Adipocyte (in vitro differentiated cells): ENCODE data around the gene BBX.

ENCODE experiments used
- DNase-seq: peaks from one replicate; pipeline ENCODE4 v3.0.0-alpha.2; 2015; ENCODE audit warnings: low read depth
- H3K27me3 ChIP-seq: replicated peaks from 2 replicates; pipeline ENCODE4 v1.7.0; 2013; ENCODE audit warnings: mild to moderate bottlenecking, low read length, moderate library complexity; ENCODE audit not compliant: control insufficient read depth, insufficient read depth
- H3K36me3 ChIP-seq: 2 replicates; pipeline ENCODE4 v1.7.0; 2013; ENCODE audit warnings: low read length, mild to moderate bottlenecking, moderate library complexity; ENCODE audit not compliant: control insufficient read depth, insufficient read depth, severe bottlenecking
- H3K4me1 ChIP-seq: 2 replicates; pipeline ENCODE4 v1.7.0; 2013; ENCODE audit warnings: mild to moderate bottlenecking, low read length, moderate library complexity; ENCODE audit not compliant: control insufficient read depth, insufficient read depth
- H3K4me3 ChIP-seq: 2 replicates; pipeline ENCODE4 v1.7.0; 2013; ENCODE audit warnings: mild to moderate bottlenecking, low read length, moderate library complexity
- H3K9ac ChIP-seq: 2 replicates; pipeline ENCODE4 v1.7.0; 2013; ENCODE audit warnings: mild to moderate bottlenecking, low read length, moderate library complexity
- H3K9me3 ChIP-seq: 2 replicates; pipeline ENCODE4 v1.7.0; 2013; ENCODE audit warnings: mild to moderate bottlenecking, low read length, moderate library complexity; ENCODE audit not compliant: control insufficient read depth

Gene BBX

DNA sequence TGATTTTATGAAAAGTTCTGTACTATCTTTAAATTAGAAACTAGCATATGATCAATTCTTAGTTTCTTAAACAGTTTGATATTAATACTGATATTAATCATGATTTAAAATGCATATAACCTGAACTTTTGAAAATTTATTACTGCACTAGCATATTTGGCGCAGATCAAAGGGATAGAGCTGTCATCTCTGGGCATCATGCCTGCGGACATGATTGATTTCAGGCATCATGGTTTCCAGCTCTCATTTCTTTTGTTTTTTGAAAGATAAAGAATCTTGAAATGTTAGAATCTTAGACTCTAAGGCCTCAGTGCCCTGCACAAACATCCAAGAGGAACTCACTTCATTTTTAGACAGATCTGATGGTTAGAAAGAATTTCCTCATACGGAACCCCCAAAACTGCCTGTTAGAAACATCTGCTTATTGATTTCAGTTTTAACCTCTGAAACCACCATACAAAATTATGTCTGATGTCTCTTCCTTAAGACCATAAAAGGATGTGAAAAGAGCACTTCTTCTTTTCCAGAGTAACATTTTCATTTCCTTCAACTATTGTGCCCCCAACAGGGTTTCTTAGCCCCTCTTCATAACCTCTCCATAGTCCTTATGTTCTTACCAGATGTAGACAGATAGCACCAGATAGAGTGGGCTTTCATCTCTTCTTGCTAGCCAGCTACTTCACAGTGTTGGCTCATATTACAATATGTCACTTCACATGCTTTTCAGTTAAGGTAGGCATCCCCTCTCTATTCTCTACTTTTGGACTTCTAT, 110.8 kb downstream of the BBX start:
- no peak overlapping the region for H3K4me3 ChIP-seq
- H3K9ac ChIP-seq, result no peak overlapping the region
- H3K4me1 ChIP-seq, result peaks cover 5% of the 10 kb centered on the region
- no peaks in the 10 kb centered on the region for H3K36me3 ChIP-seq
- DNase-seq, result no peak
- H3K27me3 ChIP-seq, result no peaks in the 10 kb centered on the region
- no peaks in the 10 kb centered on the region for H3K9me3 ChIP-seq

DNA sequence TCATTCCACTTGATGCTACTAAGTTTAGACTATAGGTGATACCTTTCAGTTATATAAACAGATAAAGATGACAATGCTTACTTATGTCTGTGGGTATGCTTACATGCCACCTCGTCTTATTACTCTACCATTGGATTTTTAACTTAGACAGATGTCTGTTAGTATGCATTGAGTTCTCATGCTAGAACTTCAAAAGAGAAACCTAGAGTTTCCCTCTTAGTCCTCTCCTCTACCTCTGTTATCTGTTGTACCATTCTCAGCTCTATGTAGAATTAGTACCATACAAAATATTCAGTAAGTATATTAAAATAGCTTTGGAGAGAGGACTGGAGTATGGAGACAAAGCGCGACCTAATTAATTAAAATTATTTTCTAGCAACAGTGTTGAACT, 111.3 kb downstream of the BBX start:
- Histone ChIP-seq H3K4me1 (peaks cover 5% of the 10 kb centered on the region), H3K27me3 (no peaks in the 10 kb centered on the region), H3K9me3 (no peaks in the 10 kb centered on the region), H3K36me3 (no peaks in the 10 kb centered on the region), H3K9ac (no peak overlapping the region), H3K4me3 (no peak overlapping the region)
- DNase-seq, result no peak

DNA sequence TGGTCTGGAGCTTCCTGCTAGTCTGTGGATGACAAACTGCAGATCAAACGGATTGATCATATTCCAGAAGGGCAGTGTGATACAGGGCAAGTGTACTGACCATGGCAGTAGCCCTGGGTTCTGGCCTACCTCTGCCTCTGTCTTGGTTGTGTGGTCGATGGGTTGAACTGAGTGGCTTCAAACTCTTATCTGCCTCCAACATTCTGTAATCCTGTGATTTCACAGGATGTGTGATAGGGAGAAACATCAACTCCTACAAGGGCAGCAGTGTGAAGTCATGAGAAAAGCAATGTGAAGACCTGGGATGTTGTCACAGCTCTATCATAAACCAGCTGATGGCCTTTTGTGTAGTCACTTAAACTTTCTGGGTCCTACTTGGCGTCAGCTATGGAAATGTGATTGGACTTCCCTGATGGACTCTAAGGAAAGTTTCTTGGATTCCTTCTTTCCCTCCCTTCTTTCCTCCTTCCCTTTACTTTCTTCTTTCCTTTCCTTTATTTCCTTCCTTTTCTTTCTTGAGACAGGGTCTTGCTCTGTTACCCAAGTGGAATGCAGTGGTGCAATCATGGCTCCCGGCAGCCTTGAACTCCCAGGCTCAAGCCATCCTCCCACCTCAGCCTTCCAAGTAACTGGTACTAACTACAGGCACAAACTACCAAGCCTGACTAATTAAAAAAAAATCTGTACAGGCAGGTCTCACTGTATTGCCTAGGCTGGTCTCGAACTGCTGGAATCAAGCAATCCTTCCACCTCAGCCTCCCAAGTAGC, 114.8 kb downstream of the BBX start:
- H3K27me3 ChIP-seq, result no peaks in the 10 kb centered on the region
- no peak overlapping the region for H3K4me3 ChIP-seq
- no peaks in the 10 kb centered on the region for H3K9me3 ChIP-seq
- no peaks in the 10 kb centered on the region for H3K36me3 ChIP-seq
- no peak for DNase-seq
- H3K9ac ChIP-seq, result no peak overlapping the region
- peaks cover 17% of the 10 kb centered on the region for H3K4me1 ChIP-seq

DNA sequence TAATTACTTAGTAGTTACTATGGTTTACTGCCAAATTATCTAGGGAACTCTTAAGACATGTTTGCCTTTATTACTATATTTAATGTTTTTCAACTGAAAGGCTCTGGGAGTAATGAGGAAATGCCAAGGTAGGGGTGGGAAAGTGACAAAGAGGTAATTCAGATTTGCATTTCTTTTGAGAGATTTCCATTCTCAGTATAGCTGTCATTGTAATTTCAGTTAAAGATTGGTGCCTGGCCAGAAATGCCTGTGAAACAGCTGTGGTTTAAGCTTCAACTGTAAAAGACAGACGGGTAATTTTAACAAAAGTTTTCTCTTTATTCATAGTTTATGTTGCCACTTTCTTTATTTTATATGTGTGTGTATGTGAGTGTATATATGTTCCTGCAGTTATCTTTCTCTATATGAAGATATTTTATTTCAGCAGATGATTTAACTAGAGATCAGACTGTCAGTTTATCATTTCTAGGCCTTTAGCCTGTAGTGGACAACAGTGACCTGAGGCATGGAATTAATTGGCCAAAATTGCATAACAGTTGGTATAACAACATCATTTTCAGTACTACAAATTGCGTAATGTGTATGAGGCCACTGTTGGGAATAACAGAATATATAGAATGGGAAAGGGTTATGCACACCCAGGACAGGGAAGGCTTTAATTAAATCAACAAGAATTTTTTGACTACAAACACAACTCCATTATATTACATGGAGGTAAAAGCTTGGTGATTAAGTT, 119.0 kb downstream of the BBX start:
- no peaks in the 10 kb centered on the region for H3K36me3 ChIP-seq
- H3K27me3 ChIP-seq, result no peaks in the 10 kb centered on the region
- H3K4me3 ChIP-seq, result no peak overlapping the region
- no peaks in the 10 kb centered on the region for H3K9me3 ChIP-seq
- no peak overlapping the region for H3K9ac ChIP-seq
- peak; percentile 87 for DNase-seq
- H3K4me1 ChIP-seq, result peaks cover 41% of the 10 kb centered on the region

DNA sequence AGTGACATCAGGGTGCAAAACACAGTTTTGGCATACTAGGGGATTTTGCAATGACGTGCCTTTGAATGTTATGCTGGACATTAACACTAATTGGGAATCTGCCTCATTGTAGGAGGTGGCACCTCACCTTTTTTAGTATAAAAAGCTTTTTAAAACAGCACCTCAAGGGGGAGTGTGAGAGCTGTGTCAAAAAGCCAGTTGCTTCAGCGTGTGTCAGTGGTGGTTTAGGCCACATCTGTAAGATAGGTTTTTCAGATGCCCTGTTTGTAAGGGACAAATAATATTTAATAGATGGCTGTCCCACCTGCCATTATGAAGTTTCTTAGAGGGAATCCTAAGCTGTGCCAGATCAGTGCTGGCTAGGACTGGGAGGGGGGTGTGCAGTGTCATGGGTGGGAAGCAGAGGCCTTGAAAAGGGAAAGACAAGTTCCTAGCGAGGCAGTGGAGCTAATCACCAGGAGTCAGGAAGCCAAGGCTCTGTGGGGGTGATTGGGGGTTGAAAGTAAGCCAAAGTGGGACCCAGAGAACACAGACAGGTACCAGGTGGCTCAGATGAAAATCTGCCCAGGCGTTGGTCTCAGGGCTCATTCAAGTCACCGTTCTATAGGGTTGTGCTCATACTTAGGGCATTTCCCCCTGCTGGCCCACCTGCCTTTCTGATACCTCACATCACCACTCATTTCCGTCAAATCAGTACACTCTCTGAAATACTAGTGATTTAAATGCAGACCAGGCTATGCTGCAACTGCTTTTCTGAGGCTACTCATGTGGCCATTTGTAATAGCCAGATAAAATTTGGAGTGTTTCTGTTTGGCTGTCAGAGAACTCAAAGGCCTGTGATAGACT, 120.5 kb downstream of the BBX start:
- Histone ChIP-seq H3K36me3 (peaks cover 5% of the 10 kb centered on the region), H3K4me1 (peaks cover 41% of the 10 kb centered on the region), H3K9ac (no peak overlapping the region), H3K27me3 (no peaks in the 10 kb centered on the region), H3K9me3 (no peaks in the 10 kb centered on the region), H3K4me3 (no peak overlapping the region)
- peak; percentile 30 for DNase-seq

DNA sequence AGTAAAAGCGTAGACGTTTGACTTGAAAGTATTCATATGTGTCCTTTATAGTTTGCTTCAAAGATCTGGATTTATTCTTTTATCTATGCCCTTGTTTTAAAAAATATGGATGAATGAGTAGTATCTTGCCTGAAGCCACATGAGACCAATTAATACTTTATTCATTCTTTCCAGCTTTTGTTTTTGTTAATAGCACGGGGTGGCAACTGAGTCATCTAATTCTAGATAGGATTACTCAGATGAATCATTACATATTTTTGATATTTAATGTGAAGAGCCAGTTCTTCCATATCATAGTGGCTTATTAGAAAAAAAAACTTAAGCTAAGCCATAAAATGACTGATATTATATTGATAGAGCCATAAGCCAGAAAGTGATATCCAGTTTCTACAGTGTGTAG, 121.9 kb downstream of the BBX start:
- peak; percentile 19 for DNase-seq
- H3K9ac ChIP-seq, result no peak overlapping the region
- no peaks in the 10 kb centered on the region for H3K27me3 ChIP-seq
- H3K36me3 ChIP-seq, result peaks cover 11% of the 10 kb centered on the region
- H3K9me3 ChIP-seq, result no peaks in the 10 kb centered on the region
- peaks cover 41% of the 10 kb centered on the region for H3K4me1 ChIP-seq
- no peak overlapping the region for H3K4me3 ChIP-seq

DNA sequence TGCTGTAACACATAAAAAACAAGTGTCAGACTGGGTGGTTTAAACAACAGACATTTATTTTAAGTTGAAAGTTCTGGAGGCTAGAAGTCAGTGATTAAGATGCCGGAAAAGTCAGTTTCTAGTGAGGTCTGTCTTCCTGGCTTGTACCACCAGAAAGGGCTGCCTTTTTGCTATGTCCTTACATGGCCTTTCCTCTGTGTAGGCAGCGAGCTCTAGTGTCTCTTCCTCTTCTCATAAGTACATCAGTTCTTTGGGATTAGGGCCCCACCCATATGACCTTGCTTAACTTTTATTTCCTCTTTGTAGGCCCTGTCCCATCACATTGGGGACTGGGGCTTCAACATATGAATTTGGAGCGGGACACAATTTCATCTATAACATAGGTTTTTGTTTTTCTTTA, 128.0 kb downstream of the BBX start:
- H3K9ac ChIP-seq, result no peak overlapping the region
- no peak overlapping the region for H3K4me3 ChIP-seq
- peaks cover 11% of the 10 kb centered on the region for H3K36me3 ChIP-seq
- H3K9me3 ChIP-seq, result no peaks in the 10 kb centered on the region
- no peak for DNase-seq
- no peaks in the 10 kb centered on the region for H3K4me1 ChIP-seq
- H3K27me3 ChIP-seq, result no peaks in the 10 kb centered on the region

DNA sequence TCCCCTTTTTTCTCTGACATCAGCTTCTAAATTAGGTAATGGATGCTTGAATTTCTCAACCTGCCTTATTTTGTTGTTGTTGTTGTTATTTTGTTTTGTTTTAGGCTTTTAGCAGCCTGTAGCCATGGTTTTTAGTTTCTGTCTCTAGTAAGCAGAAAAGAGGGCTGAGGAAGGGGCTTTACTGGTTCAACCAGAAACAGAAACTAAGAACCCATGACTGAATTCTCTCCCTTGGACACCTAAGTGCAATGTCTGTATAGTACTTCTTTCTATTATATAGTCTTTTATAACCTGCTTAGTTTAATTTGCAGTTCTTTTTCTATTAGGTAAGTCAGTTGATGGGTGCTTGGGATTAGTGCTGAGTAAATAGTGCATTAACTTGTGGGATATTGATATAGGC, 129.0 kb downstream of the BBX start:
- peaks cover 11% of the 10 kb centered on the region for H3K36me3 ChIP-seq
- H3K4me3 ChIP-seq, result no peak overlapping the region
- DNase-seq, result no peak
- H3K9ac ChIP-seq, result no peak overlapping the region
- no peaks in the 10 kb centered on the region for H3K9me3 ChIP-seq
- no peaks in the 10 kb centered on the region for H3K4me1 ChIP-seq
- H3K27me3 ChIP-seq, result no peaks in the 10 kb centered on the region

DNA sequence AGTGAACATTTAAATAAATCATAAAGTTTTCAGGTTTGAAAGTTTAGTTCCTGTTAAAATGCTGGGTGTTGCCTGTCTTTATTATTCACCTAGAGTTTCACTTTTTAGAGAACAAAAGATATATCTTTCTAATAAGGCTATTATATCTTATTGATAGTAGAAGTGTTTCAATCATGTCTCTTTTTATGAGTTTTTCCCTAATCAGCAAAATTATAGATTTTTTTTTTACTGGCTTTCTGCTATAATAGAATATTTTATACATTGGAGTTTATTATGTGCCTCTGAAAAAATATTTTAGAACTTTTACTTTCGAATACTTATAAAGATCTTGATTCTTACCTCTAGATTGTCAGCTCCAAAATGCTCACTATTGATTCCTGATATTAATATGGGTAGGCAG, 131.5 kb downstream of the BBX start:
- Histone ChIP-seq H3K36me3 (no peaks in the 10 kb centered on the region), H3K27me3 (no peaks in the 10 kb centered on the region), H3K9me3 (no peaks in the 10 kb centered on the region), H3K4me3 (no peak overlapping the region), H3K9ac (no peak overlapping the region), H3K4me1 (peaks cover 22% of the 10 kb centered on the region)
- DNase-seq, result no peak

DNA sequence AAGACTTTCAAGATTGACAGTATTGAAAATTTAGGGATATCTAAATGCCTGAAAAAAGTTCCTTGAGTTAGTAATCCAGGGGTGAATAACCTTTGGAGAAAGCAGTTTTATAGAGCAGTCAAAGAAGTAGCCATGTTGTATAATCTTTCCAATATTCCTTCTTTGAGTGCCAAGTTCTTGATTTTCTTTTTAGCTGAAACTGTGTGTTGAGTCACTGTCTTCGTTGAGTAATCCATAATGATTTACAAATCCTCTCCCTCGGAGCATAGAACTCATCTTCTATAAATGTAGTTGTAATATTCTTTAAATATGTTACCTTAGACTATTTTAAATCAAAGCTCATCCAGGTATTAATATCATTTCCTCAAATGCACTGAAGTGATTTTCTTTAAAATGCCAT, 135.2 kb downstream of the BBX start:
- Histone ChIP-seq H3K4me3 (peak overlapping the region; percentile 41), H3K4me1 (peaks cover 53% of the 10 kb centered on the region), H3K36me3 (no peaks in the 10 kb centered on the region), H3K27me3 (no peaks in the 10 kb centered on the region), H3K9me3 (no peaks in the 10 kb centered on the region), H3K9ac (peak overlapping the region; percentile 19)
- DNase-seq, result peak; percentile 66
